PFSK-1 (cell line): ENCODE results near the gene RPAP3.

Experiments
- POLR2AphosphoS5 ChIP-seq: IDR thresholded peaks from 2 replicates; pipeline ENCODE4 v1.6.1; 2012; ENCODE audit warnings: low read depth, mild to moderate bottlenecking, control low read depth, low read length, moderate library complexity
- SIN3A ChIP-seq: IDR thresholded peaks from 2 replicates; pipeline ENCODE4 v1.6.1; 2012; ENCODE audit warnings: mild to moderate bottlenecking, low read length, moderate library complexity, borderline replicate concordance; ENCODE audit not compliant: insufficient read depth
- TAF1 ChIP-seq: IDR thresholded peaks from 2 replicates; pipeline ENCODE4 v1.6.1; 2012; ENCODE audit warnings: low read length, control low read depth, borderline replicate concordance; ENCODE audit not compliant: insufficient read depth

- no peak for TF ChIP-seq POLR2AphosphoS5
- TF ChIP-seq TAF1, result no peak
- no peak for TF ChIP-seq SIN3A
These were observed 93.9 kb downstream of the RPAP3 start for GRCh38 chr12:47611906-47612305.
